A549 (cell line): ENCODE data around the gene MIER1. TPM values are rescaled to one million over a fixed set of nuclear protein-coding genes. Genes with fewer than 3 reads are reported as not detected.

Experiments used
- ATAC-seq, 2 experiments: fragments of 200-7000 bp in 1 of 2; fragments of >200 bp in 1 of 2; cut with Nextera tagmentation in 1 of 2; cut with Tn5 transposase in 1 of 2; 3 replicates each; pipeline versions ENCODE4 v1.8.0 to v1.9.1; 2018 to 2020; ENCODE audit warnings: mild to moderate bottlenecking in 1 of 2, moderate library complexity in 1 of 2
- CTCF ChIA-PET: fragments of 300-600 bp; sonication (Branson Sonifier 250); formaldehyde crosslinking; extraction: SDS; loops from one replicate; lab custom pipeline; 2021; ENCODE audit warnings: antibody characterized with exemption, inconsistent platforms; lab: Yijun Ruan, JAX
- POLR2A ChIA-PET: fragments of 350-600 bp; formaldehyde crosslinking; extraction: SDS; loops from one replicate; lab custom pipeline; 2021; ENCODE audit warnings: antibody characterized with exemption, inconsistent platforms; lab: Yijun Ruan, JAX
- DNase-seq, 2 experiments: peaks; one replicate each; pipeline versions ENCODE4 v3.0.0 to v3.0.0-alpha.2; 2011 to 2016; ENCODE audit warnings: low read depth in 1 of 2, low spot score in 1 of 2
- FAIRE-seq: peaks from 2 replicates; lab custom pipeline; 2011; peaks lifted over from hg19 to GRCh38; lab: Jason Lieb, UNC
- H3K27ac ChIP-seq, 2 experiments: fragments of >200 bp; sonication (Bioruptor Twin); formaldehyde crosslinking; 3 replicates each; pipeline ENCODE4 v1.5.1; 2016 to 2017
- H3K4me1 ChIP-seq: fragments of >200 bp; sonication (Bioruptor Twin); formaldehyde crosslinking; 3 replicates; pipeline ENCODE4 v1.6.1; 2016
- H3K4me2 ChIP-seq: fragments of >200 bp; sonication (Bioruptor Twin); formaldehyde crosslinking; 3 replicates; pipeline ENCODE4 v1.6.1; 2016
- H3K4me3 ChIP-seq: fragments of >200 bp; sonication (Bioruptor Twin); formaldehyde crosslinking; 3 replicates; pipeline ENCODE4 v1.5.1; 2016
- H3K9me3 ChIP-seq: fragments of >200 bp; sonication (Bioruptor Twin); formaldehyde crosslinking; 3 replicates; pipeline ENCODE4 v1.6.1; 2016
- CBX2 ChIP-seq: fragments of 200-600 bp; sonication (generic); IDR thresholded peaks from 2 replicates; pipeline ENCODE4 v1.6.1; 2016; ENCODE audit warnings: low read depth, mild to moderate bottlenecking, borderline replicate concordance
- CEBPB ChIP-seq, 2 experiments: fragments of >200 bp in 1 of 2; sonication (Bioruptor Twin) in 1 of 2; formaldehyde crosslinking in 1 of 2; IDR thresholded peaks; 2 replicates each; pipeline ENCODE4 v1.6.1; 2012 to 2016
- CHD2 ChIP-seq: fragments of 150-350 bp; IDR thresholded peaks from 2 replicates; pipeline ENCODE4 v1.6.1; 2014; ENCODE audit warnings: low read length; ENCODE audit not compliant: partially characterized antibody
- EP300 ChIP-seq, 2 experiments: fragments of >200 bp; sonication (Bioruptor Twin); formaldehyde crosslinking; IDR thresholded peaks; 2 replicates in 1 of 2; 3 replicates in 1 of 2; pipeline ENCODE4 v1.6.1; 2016 to 2017
- ESRRA ChIP-seq: fragments of 150-350 bp; IDR thresholded peaks from 2 replicates; pipeline ENCODE4 v1.6.1; 2014; ENCODE audit warnings: mild to moderate bottlenecking, low read length, borderline replicate concordance
- FOSB ChIP-seq: fragments of 250-450 bp; sonication (Bioruptor Pico); IDR thresholded peaks from 2 replicates; pipeline ENCODE4 v1.5.0; 2020; ENCODE audit warnings: mild to moderate bottlenecking, moderate library complexity
- FOSL2 ChIP-seq, 2 experiments: fragments of 450-650 bp in 1 of 2; fragments of >200 bp in 1 of 2; sonication (Bioruptor Twin) in 1 of 2; formaldehyde crosslinking; IDR thresholded peaks; 2 replicates each; pipeline versions ENCODE4 v1.5.0 to v1.6.1; 2016 to 2020; ENCODE audit warnings: mild to moderate bottlenecking in 1 of 2, moderate library complexity in 1 of 2
- FOXS1 ChIP-seq: fragments of 250-450 bp; sonication (Bioruptor Pico); IDR thresholded peaks from 2 replicates; pipeline ENCODE4 v1.5.0; 2020; ENCODE audit warnings: mild to moderate bottlenecking, moderate library complexity
- GATA3 ChIP-seq: IDR thresholded peaks from 2 replicates; pipeline ENCODE4 v1.6.1; 2012; ENCODE audit warnings: borderline replicate concordance
- HES2 ChIP-seq: fragments of >200 bp; sonication (Bioruptor Twin); formaldehyde crosslinking; IDR thresholded peaks from 2 replicates; pipeline ENCODE4 v1.6.1; 2016
- HOXB13 ChIP-seq: fragments of 250-450 bp; sonication (Bioruptor Pico); IDR thresholded peaks from 2 replicates; pipeline ENCODE4 v1.5.0; 2020; ENCODE audit warnings: low read depth, mild to moderate bottlenecking, moderate library complexity
- JUNB ChIP-seq: fragments of >200 bp; sonication (Bioruptor Twin); formaldehyde crosslinking; IDR thresholded peaks from 2 replicates; pipeline ENCODE4 v1.6.1; 2016
- KDM5A ChIP-seq: fragments of 200-600 bp; sonication (generic); IDR thresholded peaks from 2 replicates; pipeline ENCODE4 v1.6.1; 2016; ENCODE audit warnings: antibody characterized with exemption, mild to moderate bottlenecking
- MAFK ChIP-seq: fragments of 450-650 bp; IDR thresholded peaks from 2 replicates; pipeline ENCODE4 v1.6.1; 2014; ENCODE audit not compliant: partially characterized antibody
- NR3C1 ChIP-seq: fragments of >200 bp; sonication (Bioruptor Twin); formaldehyde crosslinking; IDR thresholded peaks from 3 replicates; pipeline ENCODE4 v1.6.1; 2017
- PHF8 ChIP-seq: fragments of 200-600 bp; sonication (generic); IDR thresholded peaks from 2 replicates; pipeline ENCODE4 v1.6.1; 2016; ENCODE audit warnings: low read depth, mild to moderate bottlenecking, antibody characterized with exemption, moderate library complexity, borderline replicate concordance
- POLR2A ChIP-seq: IDR thresholded peaks from 2 replicates; pipeline ENCODE4 v1.6.1; 2012; ENCODE audit warnings: mild to moderate bottlenecking, low read length
- RAD21 ChIP-seq, 2 experiments: fragments of >200 bp in 1 of 2; sonication (Bioruptor Twin) in 1 of 2; formaldehyde crosslinking in 1 of 2; IDR thresholded peaks in 1 of 2; conservative IDR thresholded peaks in 1 of 2; 2 replicates in 1 of 2; 3 replicates in 1 of 2; pipeline ENCODE4 v1.6.1; 2012 to 2018; ENCODE audit warnings: inconsistent platforms in 1 of 2
- RNF2 ChIP-seq: fragments of 200-600 bp; sonication (generic); IDR thresholded peaks from 2 replicates; pipeline ENCODE4 v1.6.1; 2016; ENCODE audit warnings: low read depth, mild to moderate bottlenecking, antibody characterized with exemption, moderate library complexity, borderline replicate concordance
- SMC3 ChIP-seq: fragments of >200 bp; sonication (Bioruptor Twin); formaldehyde crosslinking; IDR thresholded peaks from 3 replicates; pipeline ENCODE4 v1.6.1; 2018; ENCODE audit warnings: inconsistent platforms
- USF2 ChIP-seq: fragments of 450-650 bp; IDR thresholded peaks from 2 replicates; pipeline ENCODE4 v1.6.1; 2014; ENCODE audit warnings: antibody characterized with exemption
- ZSCAN20 ChIP-seq: fragments of 250-450 bp; sonication (Bioruptor Pico); IDR thresholded peaks from 2 replicates; pipeline ENCODE4 v1.8.0; 2022; ENCODE audit warnings: mild to moderate bottlenecking, moderate library complexity
- WGBS: methylation state at CpG from one replicate; pipeline ENCODE4 v1.1.6; 2017; ENCODE audit errors: missing lambda C conversion rate; 5-methylcytosine and 5-hydroxymethylcytosine counted together
- polyA plus RNA-seq, 4 experiments: library from polyadenylated mRNA; depleted of rRNA in 3 of 4; stranded (reverse); fragments of >200 nt; fragmentation: RNase III in 1 of 4; extraction: RNeasy Plus Mini Kit Qiagen cat#74134 plus additional on column Dnase treatment in 1 of 4; gene quantifications; 2 replicates in 3 of 4; 3 replicates in 1 of 4; pipeline ENCODE4 v1.2.3, GENCODE V29; 2011 to 2017
- TF ChIP-seq, protein P1 (sequence below): IDR thresholded peaks from 2 replicates; pipeline ENCODE4 v1.6.1; 2012; ENCODE audit warnings: low read depth, borderline replicate concordance
- TF ChIP-seq, protein P2 (sequence below): fragments of >200 bp; sonication (Bioruptor Twin); formaldehyde crosslinking; IDR thresholded peaks from 3 replicates; pipeline ENCODE4 v1.6.1; 2016

Gene MIER1
- polyA plus RNA-seq, 2 of the 4 experiments (the other 2 are of a cell fraction), result 11.9 to 22.6 TPM

DNA sequence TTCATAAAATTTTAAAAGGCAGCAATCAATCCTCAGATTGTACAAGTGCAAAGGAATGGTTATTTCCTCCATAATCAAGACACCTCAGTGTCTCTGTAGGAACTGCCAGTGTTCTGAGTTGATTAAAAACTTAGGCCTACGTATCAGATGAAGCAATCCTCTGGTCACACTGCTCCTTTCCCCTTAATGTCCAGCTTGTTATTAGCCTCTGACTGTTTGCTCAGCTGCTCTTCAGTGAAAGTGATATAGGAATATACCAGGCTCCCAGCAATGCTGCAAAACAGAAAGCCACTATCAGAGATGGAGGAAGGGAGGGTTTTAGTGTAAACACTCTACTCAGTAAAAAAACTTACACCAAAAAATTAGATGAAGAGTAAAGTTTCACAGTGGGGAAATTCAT lies 79.4 kb downstream of the MIER1 start:
- no peak overlapping the region for H3K4me3 ChIP-seq
- FAIRE-seq (no peak), DNase-seq (no peak), ATAC-seq (no peak)
- H3K9me3 ChIP-seq, result no peaks in the 10 kb centered on the region
- WGBS, result 93% methylated on average over 1 of the region's 1 CpG
- ChIA-PET CTCF (interaction anchor here (1.9 to 2.1 kb wide), 2 partner anchors 8 to 145 kb away, joined by 7 to 12 read pairs; no protein-coding TSS in a partner anchor), POLR2A (no interaction called here)
- no peaks in the 10 kb centered on the region for H3K4me1 ChIP-seq
- H3K27ac ChIP-seq, result no peak overlapping the region
- no peak overlapping the region for H3K4me2 ChIP-seq
- no peak for TF ChIP-seq CHD2
- TF ChIP-seq FOXS1 (CRISPR knock-in tag), result no peak
- no peak for TF ChIP-seq GATA3
- TF ChIP-seq FOSB (CRISPR knock-in tag), result no peak
- no peak for TF ChIP-seq NR3C1
- no peak for TF ChIP-seq FOSL2 (IDR thresholded peaks at IDR 0.05)
- no peak for TF ChIP-seq FOSL2 (CRISPR knock-in tag; IDR thresholded peaks at IDR 0.05)
- TF ChIP-seq, protein P1, sequence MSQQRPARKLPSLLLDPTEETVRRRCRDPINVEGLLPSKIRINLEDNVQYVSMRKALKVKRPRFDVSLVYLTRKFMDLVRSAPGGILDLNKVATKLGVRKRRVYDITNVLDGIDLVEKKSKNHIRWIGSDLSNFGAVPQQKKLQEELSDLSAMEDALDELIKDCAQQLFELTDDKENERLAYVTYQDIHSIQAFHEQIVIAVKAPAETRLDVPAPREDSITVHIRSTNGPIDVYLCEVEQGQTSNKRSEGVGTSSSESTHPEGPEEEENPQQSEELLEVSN, result no peak
- no peak for TF ChIP-seq ESRRA
- no peak for TF ChIP-seq HOXB13
- TF ChIP-seq JUNB, result no peak
- TF ChIP-seq RAD21 (conservative IDR thresholded peaks at IDR 0.05 in 1 of 2, IDR thresholded peaks at IDR 0.05 in 1 of 2), result no peak
- TF ChIP-seq POLR2A, result no peak
- no peak for TF ChIP-seq SMC3
- TF ChIP-seq EP300 (IDR thresholded peaks at IDR 0.05), result no peak
- no peak for TF ChIP-seq ZSCAN20 (CRISPR knock-in tag)
- no peak for TF ChIP-seq CEBPB (IDR thresholded peaks at IDR 0.05)

DNA sequence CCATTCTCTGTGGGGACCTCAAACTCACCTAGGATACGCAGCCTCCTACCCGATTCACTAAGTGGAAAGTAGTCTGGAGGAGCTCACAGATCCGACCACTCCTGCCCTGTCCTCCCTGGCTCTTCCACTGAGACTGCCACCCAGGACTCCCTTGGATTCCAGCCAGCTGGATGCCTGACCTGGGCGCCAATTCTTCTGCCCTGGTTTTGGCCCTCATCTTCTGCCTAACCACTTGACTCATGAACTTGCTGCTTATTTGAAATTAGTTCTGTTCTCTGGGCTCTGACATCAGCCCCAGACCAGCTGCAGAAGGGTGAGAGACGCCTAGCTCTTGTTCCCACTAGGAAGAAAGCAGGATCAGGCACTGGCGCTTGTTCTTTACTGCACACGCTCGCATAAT lies 80.3 kb downstream of the MIER1 start:
- DNase-seq, result no peak
- ChIA-PET POLR2A (no interaction called here), CTCF (interaction anchor here (1.5 to 2.1 kb wide), 3 partner anchors 9 to 240 kb away, joined by 6 to 12 read pairs (median 7); no protein-coding TSS in a partner anchor)
- Histone ChIP-seq H3K4me2 (no peak overlapping the region), H3K27ac (no peak overlapping the region), H3K4me1 (no peaks in the 10 kb centered on the region), H3K4me3 (no peak overlapping the region)
- ATAC-seq, result no peak
- TF ChIP-seq USF2 (no peak), JUNB (no peak), HOXB13 (no peak), KDM5A (no peak), EP300 (IDR thresholded peaks at IDR 0.05) (no peak), RAD21 (conservative IDR thresholded peaks at IDR 0.05 in 1 of 2, IDR thresholded peaks at IDR 0.05 in 1 of 2) (no peak), HES2 (no peak)
- TF ChIP-seq, protein P2, sequence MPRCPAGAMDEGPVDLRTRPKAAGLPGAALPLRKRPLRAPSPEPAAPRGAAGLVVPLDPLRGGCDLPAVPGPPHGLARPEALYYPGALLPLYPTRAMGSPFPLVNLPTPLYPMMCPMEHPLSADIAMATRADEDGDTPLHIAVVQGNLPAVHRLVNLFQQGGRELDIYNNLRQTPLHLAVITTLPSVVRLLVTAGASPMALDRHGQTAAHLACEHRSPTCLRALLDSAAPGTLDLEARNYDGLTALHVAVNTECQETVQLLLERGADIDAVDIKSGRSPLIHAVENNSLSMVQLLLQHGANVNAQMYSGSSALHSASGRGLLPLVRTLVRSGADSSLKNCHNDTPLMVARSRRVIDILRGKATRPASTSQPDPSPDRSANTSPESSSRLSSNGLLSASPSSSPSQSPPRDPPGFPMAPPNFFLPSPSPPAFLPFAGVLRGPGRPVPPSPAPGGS, result no peak
- TF ChIP-seq, all 56 proteins: peak for 0
- no peak for FAIRE-seq
- 96% methylated on average over 8 of the region's 8 CpGs for WGBS
- H3K9me3 ChIP-seq, result no peaks in the 10 kb centered on the region

- Histone ChIP-seq H3K9me3 (no peaks in the 10 kb centered on the region), H3K4me3 (no peak overlapping the region), H3K27ac (no peak overlapping the region), H3K4me2 (no peak overlapping the region), H3K4me1 (peaks cover 7% of the 10 kb centered on the region)
- POLR2A ChIA-PET, result no interaction called here
- TF ChIP-seq, protein P1, result no peak
- TF ChIP-seq RNF2 (no peak), CBX2 (no peak), PHF8 (no peak), RAD21 (conservative IDR thresholded peaks at IDR 0.05 in 1 of 2, IDR thresholded peaks at IDR 0.05 in 1 of 2) (no peak), MAFK (no peak)
- DNase-seq, result no peak
- WGBS, result 96% methylated on average over 3 of the region's 3 CpGs
- FAIRE-seq, result no peak
- CTCF ChIA-PET, result no interaction called here
- ATAC-seq, result no peak
Observed at GRCh38 chr1:67009792-67010191, 85.0 kb downstream of the MIER1 start.
